GM12872 (cell line): ENCODE measurements around the gene DBNDD1.

Source experiments
- TF ChIP-seq, protein P1 (sequence below): IDR thresholded peaks from 3 replicates; pipeline ENCODE4 v1.5.1; 2011; ENCODE audit warnings: low read depth, mild to moderate bottlenecking, low read length, moderate library complexity; ENCODE audit not compliant: insufficient read depth

Gene DBNDD1

DNA sequence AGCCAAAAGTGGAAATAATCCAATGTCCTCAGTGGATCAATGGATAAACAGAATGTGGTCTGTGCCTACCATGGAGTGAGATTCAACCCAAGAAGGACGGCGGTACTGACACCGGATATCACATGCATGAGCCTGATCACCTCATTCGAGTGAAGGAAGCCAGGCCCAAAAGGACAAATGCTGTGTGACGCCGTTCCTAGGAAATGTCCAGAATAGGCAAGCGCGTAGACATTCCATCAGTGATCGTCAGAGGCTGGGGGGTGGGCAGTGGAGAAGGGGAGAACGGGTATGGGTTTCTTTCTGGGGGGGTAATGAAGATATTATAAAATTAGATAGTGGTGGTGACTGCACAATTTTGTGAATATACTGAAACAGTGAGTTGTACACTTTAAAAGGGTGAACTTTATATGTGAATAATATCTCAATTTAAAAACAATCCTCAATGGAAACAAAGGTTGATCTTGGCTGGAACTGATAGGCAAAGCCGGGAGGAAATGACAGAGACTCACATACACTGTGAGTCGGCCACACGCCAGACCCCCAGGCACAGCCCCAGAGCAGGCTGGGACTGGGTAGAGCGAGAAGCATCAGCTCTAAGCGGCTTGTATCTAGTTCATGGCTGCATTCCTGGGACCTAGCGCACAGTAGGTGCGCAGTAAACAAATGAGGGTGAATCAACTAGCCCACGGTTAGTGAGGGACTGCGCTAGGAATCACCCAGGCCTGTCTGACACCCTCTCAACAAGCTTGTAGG is 3.5 kb downstream of the DBNDD1 start:
- TF ChIP-seq, protein P1, sequence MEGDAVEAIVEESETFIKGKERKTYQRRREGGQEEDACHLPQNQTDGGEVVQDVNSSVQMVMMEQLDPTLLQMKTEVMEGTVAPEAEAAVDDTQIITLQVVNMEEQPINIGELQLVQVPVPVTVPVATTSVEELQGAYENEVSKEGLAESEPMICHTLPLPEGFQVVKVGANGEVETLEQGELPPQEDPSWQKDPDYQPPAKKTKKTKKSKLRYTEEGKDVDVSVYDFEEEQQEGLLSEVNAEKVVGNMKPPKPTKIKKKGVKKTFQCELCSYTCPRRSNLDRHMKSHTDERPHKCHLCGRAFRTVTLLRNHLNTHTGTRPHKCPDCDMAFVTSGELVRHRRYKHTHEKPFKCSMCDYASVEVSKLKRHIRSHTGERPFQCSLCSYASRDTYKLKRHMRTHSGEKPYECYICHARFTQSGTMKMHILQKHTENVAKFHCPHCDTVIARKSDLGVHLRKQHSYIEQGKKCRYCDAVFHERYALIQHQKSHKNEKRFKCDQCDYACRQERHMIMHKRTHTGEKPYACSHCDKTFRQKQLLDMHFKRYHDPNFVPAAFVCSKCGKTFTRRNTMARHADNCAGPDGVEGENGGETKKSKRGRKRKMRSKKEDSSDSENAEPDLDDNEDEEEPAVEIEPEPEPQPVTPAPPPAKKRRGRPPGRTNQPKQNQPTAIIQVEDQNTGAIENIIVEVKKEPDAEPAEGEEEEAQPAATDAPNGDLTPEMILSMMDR = no peak

DNA sequence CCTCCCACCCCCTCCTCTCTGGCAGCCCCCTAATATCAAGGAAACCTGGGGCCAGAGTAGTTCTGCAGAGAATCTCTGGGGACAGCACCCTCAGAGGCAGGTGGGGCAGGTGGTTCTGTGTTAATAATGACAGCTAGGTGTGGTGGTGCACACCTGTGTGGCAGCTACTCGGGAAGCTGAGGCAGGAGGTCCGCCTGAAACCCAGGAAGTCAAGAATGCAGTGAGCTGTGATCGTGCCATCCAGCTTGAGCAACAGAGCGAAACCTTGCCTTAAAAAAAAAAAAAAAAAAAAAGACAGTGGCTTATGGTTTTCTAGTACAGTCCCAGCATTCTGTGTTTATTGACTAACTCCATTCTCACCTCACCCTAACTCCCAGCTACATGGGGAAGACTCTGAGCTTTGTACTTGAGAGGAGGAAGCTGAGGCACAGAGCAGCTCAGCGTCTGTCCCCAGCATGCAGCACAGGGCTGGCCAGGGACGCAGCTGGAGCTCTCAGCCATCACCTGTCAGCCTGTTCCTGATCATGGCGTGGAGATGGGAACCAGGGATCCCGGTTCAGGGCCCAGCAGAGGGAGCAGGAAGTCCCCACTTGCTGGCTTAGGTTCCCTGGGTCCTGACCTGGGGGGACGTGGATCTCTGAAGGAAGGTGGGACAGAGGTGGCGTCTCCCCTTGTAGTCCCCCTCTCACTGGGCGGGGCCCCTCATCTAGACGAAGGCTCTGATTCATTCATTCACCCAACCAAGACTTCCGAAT is 6.1 kb downstream of the DBNDD1 start:
- TF ChIP-seq, protein P1 = no peak

GRCh38 chr16:90011908-90012501 is 7.3 kb downstream of the DBNDD1 start:
- TF ChIP-seq, protein P1 = no peak

DNA sequence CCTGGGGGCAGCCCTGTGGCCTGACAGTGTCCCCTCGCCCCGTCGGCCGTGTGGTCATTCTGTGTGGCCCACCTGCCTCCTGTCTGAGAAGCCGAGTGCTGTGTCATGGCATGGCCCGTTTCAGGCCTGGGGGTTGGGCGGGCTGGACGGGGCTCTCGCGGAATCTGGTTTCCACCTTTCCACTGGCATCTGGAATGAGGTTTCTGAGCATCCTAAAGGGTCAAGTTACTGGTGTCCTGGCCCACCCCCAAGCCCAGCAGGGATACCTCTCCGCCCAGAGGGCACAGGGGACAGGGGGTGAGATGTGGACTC is 7.8 kb downstream of the DBNDD1 start:
- TF ChIP-seq, protein P1 = no peak

- TF ChIP-seq, protein P1 = no peak
These were observed 8.4 kb downstream of the DBNDD1 start for GRCh38 chr16:90010676-90011507.

- TF ChIP-seq, protein P1 = no peak
These were observed 9.9 kb downstream of the DBNDD1 start for GRCh38 chr16:90009172-90009899.
